A549 (cell line): Measurements from ENCODE around the gene ARMH3. TPM values are rescaled to one million over a fixed set of nuclear protein-coding genes. Genes with fewer than 3 reads are reported as not detected.
"Not testable (repeated sequence)": the region's sequence is repeated elsewhere in the genome, so short reads cannot be mapped to it uniquely, and the experiment has no call there.

Source experiments
- ATAC-seq, 2 experiments: fragments of 200-7000 bp in 1 of 2; fragments of >200 bp in 1 of 2; cut with Nextera tagmentation in 1 of 2; cut with Tn5 transposase in 1 of 2; 3 replicates each; pipeline versions ENCODE4 v1.8.0 to v1.9.1; 2018 to 2020; ENCODE audit warnings: mild to moderate bottlenecking in 1 of 2, moderate library complexity in 1 of 2
- CTCF ChIA-PET: fragments of 300-600 bp; sonication (Branson Sonifier 250); formaldehyde crosslinking; extraction: SDS; loops from one replicate; lab custom pipeline; 2021; ENCODE audit warnings: antibody characterized with exemption, inconsistent platforms; lab: Yijun Ruan, JAX
- POLR2A ChIA-PET: fragments of 350-600 bp; formaldehyde crosslinking; extraction: SDS; loops from one replicate; lab custom pipeline; 2021; ENCODE audit warnings: antibody characterized with exemption, inconsistent platforms; lab: Yijun Ruan, JAX
- DNase-seq, 2 experiments: peaks; one replicate each; pipeline versions ENCODE4 v3.0.0 to v3.0.0-alpha.2; 2011 to 2016; ENCODE audit warnings: low read depth in 1 of 2, low spot score in 1 of 2
- FAIRE-seq: peaks from 2 replicates; lab custom pipeline; 2011; peaks lifted over from hg19 to GRCh38; lab: Jason Lieb, UNC
- H3K27ac ChIP-seq, 2 experiments: fragments of >200 bp; sonication (Bioruptor Twin); formaldehyde crosslinking; 3 replicates each; pipeline ENCODE4 v1.5.1; 2016 to 2017
- H3K4me1 ChIP-seq: fragments of >200 bp; sonication (Bioruptor Twin); formaldehyde crosslinking; 3 replicates; pipeline ENCODE4 v1.6.1; 2016
- H3K4me2 ChIP-seq: fragments of >200 bp; sonication (Bioruptor Twin); formaldehyde crosslinking; 3 replicates; pipeline ENCODE4 v1.6.1; 2016
- H3K4me3 ChIP-seq: fragments of >200 bp; sonication (Bioruptor Twin); formaldehyde crosslinking; 3 replicates; pipeline ENCODE4 v1.5.1; 2016
- H3K9me3 ChIP-seq: fragments of >200 bp; sonication (Bioruptor Twin); formaldehyde crosslinking; 3 replicates; pipeline ENCODE4 v1.6.1; 2016
- CBX2 ChIP-seq: fragments of 200-600 bp; sonication (generic); IDR thresholded peaks from 2 replicates; pipeline ENCODE4 v1.6.1; 2016; ENCODE audit warnings: low read depth, mild to moderate bottlenecking, borderline replicate concordance
- CBX8 ChIP-seq: fragments of 200-600 bp; sonication (generic); IDR thresholded peaks from 2 replicates; pipeline ENCODE4 v1.6.1; 2016
- CHD2 ChIP-seq: fragments of 150-350 bp; IDR thresholded peaks from 2 replicates; pipeline ENCODE4 v1.6.1; 2014; ENCODE audit warnings: low read length; ENCODE audit not compliant: partially characterized antibody
- GATA3 ChIP-seq: IDR thresholded peaks from 2 replicates; pipeline ENCODE4 v1.6.1; 2012; ENCODE audit warnings: borderline replicate concordance
- HDAC2 ChIP-seq: fragments of 200-600 bp; sonication (generic); IDR thresholded peaks from 2 replicates; pipeline ENCODE4 v1.6.1; 2016
- HOXB5 ChIP-seq: fragments of 250-450 bp; sonication (Bioruptor Pico); IDR thresholded peaks from 2 replicates; pipeline ENCODE4 v1.5.0; 2020; ENCODE audit warnings: mild to moderate bottlenecking, moderate library complexity
- JUN ChIP-seq, 2 experiments: fragments of >200 bp; sonication (Bioruptor Twin); formaldehyde crosslinking; IDR thresholded peaks; 2 replicates in 1 of 2; 3 replicates in 1 of 2; pipeline ENCODE4 v1.6.1; 2016 to 2017
- KDM1A ChIP-seq: fragments of 200-600 bp; sonication (generic); IDR thresholded peaks from 2 replicates; pipeline ENCODE4 v1.6.1; 2016; ENCODE audit warnings: low read depth, mild to moderate bottlenecking
- MAFK ChIP-seq: fragments of 450-650 bp; IDR thresholded peaks from 2 replicates; pipeline ENCODE4 v1.6.1; 2014; ENCODE audit not compliant: partially characterized antibody
- MAZ ChIP-seq: fragments of 150-350 bp; IDR thresholded peaks from 2 replicates; pipeline ENCODE4 v1.6.1; 2014; ENCODE audit warnings: antibody characterized with exemption, low read depth, low read length, borderline replicate concordance
- MYC ChIP-seq: IDR thresholded peaks from 2 replicates; pipeline ENCODE4 v1.6.1; 2012; ENCODE audit warnings: mild to moderate bottlenecking, inconsistent platforms, low read length, improper control_type of control experiment, borderline replicate concordance
- NFE2L2 ChIP-seq: fragments of 150-350 bp; conservative IDR thresholded peaks from 2 replicates; pipeline ENCODE4 v1.6.1; 2014; ENCODE audit warnings: low read length
- NR3C1 ChIP-seq: fragments of >200 bp; sonication (Bioruptor Twin); formaldehyde crosslinking; IDR thresholded peaks from 3 replicates; pipeline ENCODE4 v1.6.1; 2017
- PHF8 ChIP-seq: fragments of 200-600 bp; sonication (generic); IDR thresholded peaks from 2 replicates; pipeline ENCODE4 v1.6.1; 2016; ENCODE audit warnings: low read depth, mild to moderate bottlenecking, antibody characterized with exemption, moderate library complexity, borderline replicate concordance
- POLR2AphosphoS2 ChIP-seq: conservative IDR thresholded peaks from 2 replicates; pipeline ENCODE4 v1.6.1; 2012; ENCODE audit warnings: low read length, improper control_type of control experiment, inconsistent platforms
- RNF2 ChIP-seq: fragments of 200-600 bp; sonication (generic); IDR thresholded peaks from 2 replicates; pipeline ENCODE4 v1.6.1; 2016; ENCODE audit warnings: low read depth, mild to moderate bottlenecking, antibody characterized with exemption, moderate library complexity, borderline replicate concordance
- TP53 ChIP-seq: fragments of 250-450 bp; sonication (Bioruptor Pico); IDR thresholded peaks from 2 replicates; pipeline ENCODE4 v1.5.0; 2021; ENCODE audit warnings: mild to moderate bottlenecking, moderate library complexity
- ZFP36 ChIP-seq: fragments of 450-650 bp; IDR thresholded peaks from 2 replicates; pipeline ENCODE4 v1.6.1; 2014; ENCODE audit warnings: borderline replicate concordance; ENCODE audit not compliant: partially characterized antibody
- ZNF302 ChIP-seq: fragments of 250-450 bp; sonication (Bioruptor Pico); IDR thresholded peaks from 2 replicates; pipeline ENCODE4 v1.9.0; 2021; ENCODE audit warnings: inconsistent platforms, mild to moderate bottlenecking, moderate library complexity
- WGBS: methylation state at CpG from one replicate; pipeline ENCODE4 v1.1.6; 2017; ENCODE audit errors: missing lambda C conversion rate; 5-methylcytosine and 5-hydroxymethylcytosine counted together
- polyA plus RNA-seq, 4 experiments: library from polyadenylated mRNA; depleted of rRNA in 3 of 4; stranded (reverse); fragments of >200 nt; fragmentation: RNase III in 1 of 4; extraction: RNeasy Plus Mini Kit Qiagen cat#74134 plus additional on column Dnase treatment in 1 of 4; gene quantifications; 2 replicates in 3 of 4; 3 replicates in 1 of 4; pipeline ENCODE4 v1.2.3, GENCODE V29; 2011 to 2017
- TF ChIP-seq, protein P1 (sequence below): IDR thresholded peaks from 2 replicates; pipeline ENCODE4 v1.6.1; 2012
- TF ChIP-seq, protein P2 (sequence below): fragments of 250-450 bp; sonication (Bioruptor Pico); IDR thresholded peaks from 2 replicates; pipeline ENCODE4 v1.5.0; 2021; ENCODE audit warnings: mild to moderate bottlenecking, moderate library complexity, borderline replicate concordance
- TF ChIP-seq, protein P3 (sequence below): fragments of >200 bp; sonication (Bioruptor Twin); formaldehyde crosslinking; IDR thresholded peaks from 2 replicates; pipeline ENCODE4 v1.6.1; 2016
- TF ChIP-seq, protein P4 (sequence below): fragments of 250-450 bp; sonication (Bioruptor Pico); IDR thresholded peaks from 2 replicates; pipeline ENCODE4 v1.5.0; 2020; ENCODE audit warnings: low read depth, mild to moderate bottlenecking, moderate library complexity

Gene ARMH3
- polyA plus RNA-seq, 2 of the 4 experiments (the other 2 are of a cell fraction), result 12.7 to 17.3 TPM

DNA sequence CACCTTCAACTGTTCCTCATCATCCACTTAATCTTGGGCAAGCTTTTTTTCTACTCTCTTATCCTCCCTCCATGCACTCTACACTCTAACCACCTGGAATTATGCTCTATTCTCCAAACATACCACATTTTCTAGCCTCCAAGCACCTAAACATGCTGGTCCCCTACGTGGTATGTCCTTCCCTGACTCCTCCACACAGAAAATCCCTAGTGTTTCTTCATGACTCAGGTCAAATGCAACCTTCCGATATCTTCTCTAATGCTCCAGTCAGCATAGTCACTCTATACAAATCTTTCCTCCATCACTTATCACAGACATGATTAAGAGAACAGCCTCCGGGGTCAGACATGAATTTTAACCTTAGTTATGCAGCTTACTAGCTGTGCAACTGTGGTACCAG lies 68.8 kb downstream of the ARMH3 start:
- Histone ChIP-seq H3K4me2 (no peak overlapping the region), H3K27ac (no peak overlapping the region), H3K9me3 (no peaks in the 10 kb centered on the region), H3K4me3 (no peak overlapping the region), H3K4me1 (no peaks in the 10 kb centered on the region)
- 97% methylated on average over 3 of the region's 3 CpGs for WGBS
- TF ChIP-seq NFE2L2, result no peak
- TF ChIP-seq MYC, result no peak
- TF ChIP-seq RNF2, result no peak
- FAIRE-seq (no peak), DNase-seq (no peak), ATAC-seq (no peak)
- ChIA-PET POLR2A (no interaction called here), CTCF (interaction anchor here (0.9 to 1.4 kb wide), 3 partner anchors 23 to 146 kb away, joined by 3 to 4 read pairs (median 4); no protein-coding TSS in a partner anchor)

DNA sequence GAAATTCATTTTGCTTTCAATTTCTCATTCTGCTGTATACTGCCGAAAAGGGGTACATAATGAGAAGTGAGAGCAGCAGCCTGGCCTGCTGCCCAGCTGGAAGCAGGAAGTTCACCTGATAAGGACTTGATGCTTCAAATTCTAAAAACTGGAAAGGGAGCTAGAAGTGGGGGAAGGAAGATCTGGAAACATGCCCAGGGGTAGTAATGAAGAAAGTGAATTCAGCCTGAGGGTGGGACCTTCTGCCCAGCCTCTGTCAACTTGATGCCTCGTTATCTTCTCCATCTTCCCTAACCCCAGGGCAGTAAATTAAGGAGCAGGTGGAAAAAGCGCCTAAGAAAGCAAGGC lies 69.4 kb downstream of the ARMH3 start:
- Histone ChIP-seq H3K9me3 (no peaks in the 10 kb centered on the region), H3K27ac (no peak overlapping the region), H3K4me2 (no peak overlapping the region), H3K4me3 (no peak overlapping the region), H3K4me1 (no peaks in the 10 kb centered on the region)
- POLR2A ChIA-PET, result no interaction called here
- no peak for ATAC-seq
- WGBS, result 83% methylated on average over 3 of the region's 3 CpGs
- TF ChIP-seq POLR2AphosphoS2 (no peak), ZNF302 (CRISPR knock-in tag) (no peak), HOXB5 (no peak), JUN (IDR thresholded peaks at IDR 0.05) (no peak), TP53 (CRISPR knock-in tag) (no peak), PHF8 (no peak), NR3C1 (no peak), MAZ (no peak), HDAC2 (no peak), CHD2 (no peak), ZFP36 (no peak), MAFK (no peak), CBX2 (no peak), KDM1A (no peak), CBX8 (no peak), GATA3 (no peak)
- TF ChIP-seq, protein P1, sequence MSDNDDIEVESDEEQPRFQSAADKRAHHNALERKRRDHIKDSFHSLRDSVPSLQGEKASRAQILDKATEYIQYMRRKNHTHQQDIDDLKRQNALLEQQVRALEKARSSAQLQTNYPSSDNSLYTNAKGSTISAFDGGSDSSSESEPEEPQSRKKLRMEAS, result no peak
- TF ChIP-seq, protein P2, sequence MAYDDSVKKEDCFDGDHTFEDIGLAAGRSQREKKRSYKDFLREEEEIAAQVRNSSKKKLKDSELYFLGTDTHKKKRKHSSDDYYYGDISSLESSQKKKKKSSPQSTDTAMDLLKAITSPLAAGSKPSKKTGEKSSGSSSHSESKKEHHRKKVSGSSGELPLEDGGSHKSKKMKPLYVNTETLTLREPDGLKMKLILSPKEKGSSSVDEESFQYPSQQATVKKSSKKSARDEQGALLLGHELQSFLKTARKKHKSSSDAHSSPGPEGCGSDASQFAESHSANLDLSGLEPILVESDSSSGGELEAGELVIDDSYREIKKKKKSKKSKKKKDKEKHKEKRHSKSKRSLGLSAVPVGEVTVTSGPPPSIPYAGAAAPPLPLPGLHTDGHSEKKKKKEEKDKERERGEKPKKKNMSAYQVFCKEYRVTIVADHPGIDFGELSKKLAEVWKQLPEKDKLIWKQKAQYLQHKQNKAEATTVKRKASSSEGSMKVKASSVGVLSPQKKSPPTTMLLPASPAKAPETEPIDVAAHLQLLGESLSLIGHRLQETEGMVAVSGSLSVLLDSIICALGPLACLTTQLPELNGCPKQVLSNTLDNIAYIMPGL (CRISPR knock-in tag), result no peak
- TF ChIP-seq, protein P3, sequence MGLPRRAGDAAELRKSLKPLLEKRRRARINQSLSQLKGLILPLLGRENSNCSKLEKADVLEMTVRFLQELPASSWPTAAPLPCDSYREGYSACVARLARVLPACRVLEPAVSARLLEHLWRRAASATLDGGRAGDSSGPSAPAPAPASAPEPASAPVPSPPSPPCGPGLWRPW, result no peak
- TF ChIP-seq, protein P4, sequence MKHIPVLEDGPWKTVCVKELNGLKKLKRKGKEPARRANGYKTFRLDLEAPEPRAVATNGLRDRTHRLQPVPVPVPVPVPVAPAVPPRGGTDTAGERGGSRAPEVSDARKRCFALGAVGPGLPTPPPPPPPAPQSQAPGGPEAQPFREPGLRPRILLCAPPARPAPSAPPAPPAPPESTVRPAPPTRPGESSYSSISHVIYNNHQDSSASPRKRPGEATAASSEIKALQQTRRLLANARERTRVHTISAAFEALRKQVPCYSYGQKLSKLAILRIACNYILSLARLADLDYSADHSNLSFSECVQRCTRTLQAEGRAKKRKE (CRISPR knock-in tag), result no peak
- CTCF ChIA-PET, result interaction anchor here (0.9 to 1.4 kb wide), 2 partner anchors 106 to 146 kb away, joined by 3 to 4 read pairs; no protein-coding TSS in a partner anchor
- no peak for FAIRE-seq
- no peak for DNase-seq

DNA sequence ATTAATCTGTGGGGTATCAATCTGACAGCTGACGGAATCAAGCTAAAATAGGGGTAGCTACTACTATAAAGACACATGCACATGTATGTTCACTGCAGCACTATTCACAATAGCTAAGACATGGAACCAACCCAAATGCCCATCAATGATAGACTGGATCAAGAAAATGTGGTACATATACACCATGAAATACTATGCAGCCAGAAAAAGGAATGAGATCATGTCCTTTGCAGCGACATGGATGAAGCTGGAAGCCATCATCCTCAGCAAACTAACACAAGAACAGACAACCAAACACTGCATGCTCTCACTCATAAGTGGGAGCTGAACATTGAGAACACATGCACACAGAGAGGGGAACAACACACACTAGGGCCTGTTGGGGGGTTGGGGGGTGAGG lies 75.3 kb downstream of the ARMH3 start:
- H3K27ac ChIP-seq, POLR2A ChIA-PET: not testable (repeated sequence)

More for the DNA sequence above, 75.3 kb downstream of the ARMH3 start:
- FAIRE-seq, H3K9me3 ChIP-seq, H3K4me1 ChIP-seq, DNase-seq, H3K4me2 ChIP-seq, ATAC-seq, H3K4me3 ChIP-seq: not testable (repeated sequence)
- 93% methylated on average over 2 of the region's 2 CpGs for WGBS
- CTCF ChIA-PET, result interaction anchor here (0.9 to 2.4 kb wide), 4 partner anchors 30 to 144 kb away, joined by 3 to 9 read pairs (median 6); no protein-coding TSS in a partner anchor
